Measurements from ENCODE around the gene TREH.
"Not testable (repeated sequence)": the region's sequence is repeated elsewhere in the genome, so short reads cannot be mapped to it uniquely, and the experiment has no call there.

TREH gene

GRCh38 chr11:118627566-118627965 is 51.9 kb downstream of the TREH start:
- no peak for DNase-seq

- DNase-seq, result no peak
Observed at GRCh38 chr11:118625976-118626375, 53.5 kb downstream of the TREH start.

GRCh38 chr11:118625036-118625690 is 54.3 kb downstream of the TREH start:
- DNase-seq, result no peak

- DNase-seq, result no peak
Observed at GRCh38 chr11:118623269-118623655, 56.2 kb downstream of the TREH start.

- no peak for DNase-seq
Observed at GRCh38 chr11:118622376-118623268, 56.8 kb downstream of the TREH start.

GRCh38 chr11:118621784-118622375 is 57.6 kb downstream of the TREH start:
- DNase-seq, result no peak

GRCh38 chr11:118621071-118621783 is 58.2 kb downstream of the TREH start:
- DNase-seq, result no peak

GRCh38 chr11:118620529-118621070 is 58.9 kb downstream of the TREH start:
- DNase-seq, result no peak

GRCh38 chr11:118619444-118620197 is 59.8 kb downstream of the TREH start:
- no peak for DNase-seq

GRCh38 chr11:118618991-118619375 is 60.5 kb downstream of the TREH start:
- no peak for DNase-seq

GRCh38 chr11:118618115-118618990 is 61.1 kb downstream of the TREH start:
- DNase-seq, result no peak

- DNase-seq, result no peak
Observed at GRCh38 chr11:118615976-118616371, 63.5 kb downstream of the TREH start.

GRCh38 chr11:118615282-118615975 is 64.0 kb downstream of the TREH start:
- DNase-seq, result no peak

- no peak for DNase-seq
Observed at GRCh38 chr11:118614511-118614910, 64.9 kb downstream of the TREH start.

GRCh38 chr11:118612378-118612777 is 67.1 kb downstream of the TREH start:
- DNase-seq, result no peak

- DNase-seq, result not testable (repeated sequence)
Observed at GRCh38 chr11:118611433-118611795, 68.0 kb downstream of the TREH start.

- DNase-seq, result peak; percentile 87
Observed at GRCh38 chr11:118610773-118611432, 68.5 kb downstream of the TREH start.

GRCh38 chr11:118610225-118610772 is 69.2 kb downstream of the TREH start:
- no peak for DNase-seq

- DNase-seq, result peak; percentile 20
Observed at GRCh38 chr11:118609380-118610224, 69.8 kb downstream of the TREH start.

Data from activated CD4-positive, alpha-beta T cell treated with anti-CD3 and anti-CD28 coated beads, Interleukin-2, amount 50 U/mL, for 1 hour (primary cell).